ENCODE results near the gene APRT. TPM values are rescaled to one million over a fixed set of nuclear protein-coding genes. Genes with fewer than 3 reads are reported as not detected.

The APRT gene
- total RNA-seq, 1 experiment from 2014 or later = 134 TPM

- POLR2A ChIA-PET (ENCODE audit: low non-redundant PET) = no interaction called here
- Histone ChIP-seq H3K27ac (ENCODE audit: low read depth, low read length, poor library complexity, severe bottlenecking) (peak overlapping the region; percentile 92), H3K4me3 (ENCODE audit: low read depth, low read length, poor library complexity, severe bottlenecking) (peak overlapping the region; percentile 88), H3K9me3 (ENCODE audit: low read depth, low read length, poor library complexity, severe bottlenecking) (no peaks in the 10 kb centered on the region), H3K36me3 (ENCODE audit: insufficient read depth, low read length, poor library complexity, severe bottlenecking) (peaks cover 60% of the 10 kb centered on the region), H3K4me1 (ENCODE audit: insufficient read depth, low read length, poor library complexity, severe bottlenecking) (peaks cover 22% of the 10 kb centered on the region), H3K27me3 (replicated peaks; ENCODE audit: insufficient read depth, low read depth, low read length, poor library complexity) (no peaks in the 10 kb centered on the region)
- no peak for TF ChIP-seq CTCF (conservative IDR thresholded peaks at IDR 0.05; ENCODE audit: low read depth, low read length)
- TF ChIP-seq EZH2 (IDR thresholded peaks at IDR 0.05; ENCODE audit: borderline replicate concordance, low read depth, low read length, poor library complexity, severe bottlenecking) = no peak
- DNase-seq (ENCODE audit: low spot score) = no peak
- BruUV-seq (replicated peaks) = no TSS peak
- intact Hi-C loops (cut with micrococcal nuclease; ENCODE audit: unreplicated experiment) = no loop called here
- CTCF ChIA-PET = no interaction called here
These were observed 5.8 kb downstream of the APRT start for GRCh38 chr16:88805887-88806393.

- CTCF ChIA-PET = no interaction called here
These were observed 6.4 kb downstream of the APRT start for GRCh38 chr16:88805340-88805715.

GRCh38 chr16:88804552-88805339 lies 7.0 kb downstream of the APRT start:
- Histone ChIP-seq H3K4me3 (ENCODE audit: low read depth, low read length, poor library complexity, severe bottlenecking) (peak overlapping the region; percentile 88), H3K9me3 (ENCODE audit: low read depth, low read length, poor library complexity, severe bottlenecking) (no peaks in the 10 kb centered on the region), H3K27ac (ENCODE audit: low read depth, low read length, poor library complexity, severe bottlenecking) (peak overlapping the region; percentile 92), H3K27me3 (replicated peaks; ENCODE audit: insufficient read depth, low read depth, low read length, poor library complexity) (no peaks in the 10 kb centered on the region), H3K36me3 (ENCODE audit: insufficient read depth, low read length, poor library complexity, severe bottlenecking) (peaks cover 55% of the 10 kb centered on the region), H3K4me1 (ENCODE audit: insufficient read depth, low read length, poor library complexity, severe bottlenecking) (peaks cover 15% of the 10 kb centered on the region)
- intact Hi-C loops (cut with micrococcal nuclease; ENCODE audit: unreplicated experiment) = no loop called here
- BruUV-seq (replicated peaks) = no TSS peak
- ChIA-PET CTCF (no interaction called here), POLR2A (ENCODE audit: low non-redundant PET) (no interaction called here)
- no peak for DNase-seq (ENCODE audit: low spot score)
- TF ChIP-seq EZH2 (IDR thresholded peaks at IDR 0.05; ENCODE audit: borderline replicate concordance, low read depth, low read length, poor library complexity, severe bottlenecking) = no peak
- TF ChIP-seq CTCF (conservative IDR thresholded peaks at IDR 0.05; ENCODE audit: low read depth, low read length) = no peak

More at GRCh38 chr16:88805340-88805715, 6.4 kb downstream of the APRT start:
- TF ChIP-seq CTCF (conservative IDR thresholded peaks at IDR 0.05; ENCODE audit: low read depth, low read length) = no peak
- no peak for TF ChIP-seq EZH2 (IDR thresholded peaks at IDR 0.05; ENCODE audit: borderline replicate concordance, low read depth, low read length, poor library complexity, severe bottlenecking)
- BruUV-seq (replicated peaks) = no TSS peak
- Histone ChIP-seq H3K27me3 (replicated peaks; ENCODE audit: insufficient read depth, low read depth, low read length, poor library complexity) (no peaks in the 10 kb centered on the region), H3K9me3 (ENCODE audit: low read depth, low read length, poor library complexity, severe bottlenecking) (no peaks in the 10 kb centered on the region), H3K36me3 (ENCODE audit: insufficient read depth, low read length, poor library complexity, severe bottlenecking) (peaks cover 60% of the 10 kb centered on the region), H3K27ac (ENCODE audit: low read depth, low read length, poor library complexity, severe bottlenecking) (peak overlapping the region; percentile 92), H3K4me1 (ENCODE audit: insufficient read depth, low read length, poor library complexity, severe bottlenecking) (peaks cover 19% of the 10 kb centered on the region), H3K4me3 (ENCODE audit: low read depth, low read length, poor library complexity, severe bottlenecking) (peak overlapping the region; percentile 88)
- intact Hi-C loops (cut with micrococcal nuclease; ENCODE audit: unreplicated experiment) = no loop called here
- POLR2A ChIA-PET (ENCODE audit: low non-redundant PET) = no interaction called here
- no peak for DNase-seq (ENCODE audit: low spot score)
